ENCODE data around the gene CUX1.

CUX1 gene

GRCh38 chr7:101945034-101945758, 127.8 kb downstream of the CUX1 start:
- no peak for FAIRE-seq
- no peak for TF ChIP-seq SPI1 (IDR thresholded peaks at IDR 0.05; ENCODE audit: low read depth, low read length)
- no peak for TF ChIP-seq PAX5 (IDR thresholded peaks at IDR 0.05; ENCODE audit: insufficient read depth, low read length, severe bottlenecking)
- no peak for TF ChIP-seq TAF1 (IDR thresholded peaks at IDR 0.05; ENCODE audit: low read depth, low read length)
- no peak for TF ChIP-seq POLR2AphosphoS5 (IDR thresholded peaks at IDR 0.05; ENCODE audit: low read depth, low read length)
- TF ChIP-seq POLR2A (IDR thresholded peaks at IDR 0.05; ENCODE audit: low read depth, low read length), result no peak
- TF ChIP-seq POU2F2 (IDR thresholded peaks at IDR 0.05; ENCODE audit: low read depth, low read length), result no peak
- no peak for DNase-seq (ENCODE audit: insufficient read length, low spot score)

GRCh38 chr7:101947899-101948298, 130.5 kb downstream of the CUX1 start:
- FAIRE-seq (no peak), DNase-seq (ENCODE audit: insufficient read length, low spot score) (no peak)

GRCh38 chr7:101948650-101949049, 131.2 kb downstream of the CUX1 start:
- DNase-seq (ENCODE audit: insufficient read length, low spot score) (no peak), FAIRE-seq (no peak)
- TF ChIP-seq PAX5 (IDR thresholded peaks at IDR 0.05; ENCODE audit: insufficient read depth, low read length, severe bottlenecking), result no peak
- no peak for TF ChIP-seq POLR2A (IDR thresholded peaks at IDR 0.05; ENCODE audit: low read depth, low read length)
- no peak for TF ChIP-seq POU2F2 (IDR thresholded peaks at IDR 0.05; ENCODE audit: low read depth, low read length)
- TF ChIP-seq SPI1 (IDR thresholded peaks at IDR 0.05; ENCODE audit: low read depth, low read length), result no peak

More at GRCh38 chr7:101947899-101948298, 130.5 kb downstream of the CUX1 start:
- TF ChIP-seq POLR2AphosphoS5 (IDR thresholded peaks at IDR 0.05; ENCODE audit: low read depth, low read length), result no peak
- TF ChIP-seq SPI1 (IDR thresholded peaks at IDR 0.05; ENCODE audit: low read depth, low read length), result no peak
- TF ChIP-seq TAF1 (IDR thresholded peaks at IDR 0.05; ENCODE audit: low read depth, low read length), result no peak
- no peak for TF ChIP-seq POLR2A (IDR thresholded peaks at IDR 0.05; ENCODE audit: low read depth, low read length)

GRCh38 chr7:101950450-101951119, 133.2 kb downstream of the CUX1 start:
- FAIRE-seq, result no peak
- no peak for DNase-seq (ENCODE audit: insufficient read length, low spot score)
- TF ChIP-seq SPI1 (IDR thresholded peaks at IDR 0.05; ENCODE audit: low read depth, low read length), result no peak
- no peak for TF ChIP-seq POLR2AphosphoS5 (IDR thresholded peaks at IDR 0.05; ENCODE audit: low read depth, low read length)
- no peak for TF ChIP-seq TAF1 (IDR thresholded peaks at IDR 0.05; ENCODE audit: low read depth, low read length)
- no peak for TF ChIP-seq POU2F2 (IDR thresholded peaks at IDR 0.05; ENCODE audit: low read depth, low read length)
- TF ChIP-seq PAX5 (IDR thresholded peaks at IDR 0.05; ENCODE audit: insufficient read depth, low read length, severe bottlenecking), result no peak
- no peak for TF ChIP-seq POLR2A (IDR thresholded peaks at IDR 0.05; ENCODE audit: low read depth, low read length)

- no peak for FAIRE-seq
- TF ChIP-seq TAF1 (IDR thresholded peaks at IDR 0.05; ENCODE audit: low read depth, low read length) (no peak), SPI1 (IDR thresholded peaks at IDR 0.05; ENCODE audit: low read depth, low read length) (no peak), POLR2AphosphoS5 (IDR thresholded peaks at IDR 0.05; ENCODE audit: low read depth, low read length) (no peak), POLR2A (IDR thresholded peaks at IDR 0.05; ENCODE audit: low read depth, low read length) (no peak), PAX5 (IDR thresholded peaks at IDR 0.05; ENCODE audit: insufficient read depth, low read length, severe bottlenecking) (no peak), POU2F2 (IDR thresholded peaks at IDR 0.05; ENCODE audit: low read depth, low read length) (no peak)
- DNase-seq (ENCODE audit: insufficient read length, low spot score), result no peak
Measured at GRCh38 chr7:101951757-101952156, 134.3 kb downstream of the CUX1 start.

- FAIRE-seq, result no peak
- no peak for DNase-seq (ENCODE audit: insufficient read length, low spot score)
- no peak for TF ChIP-seq SPI1 (IDR thresholded peaks at IDR 0.05; ENCODE audit: low read depth, low read length)
- TF ChIP-seq POLR2AphosphoS5 (IDR thresholded peaks at IDR 0.05; ENCODE audit: low read depth, low read length), result no peak
- no peak for TF ChIP-seq POU2F2 (IDR thresholded peaks at IDR 0.05; ENCODE audit: low read depth, low read length)
- TF ChIP-seq PAX5 (IDR thresholded peaks at IDR 0.05; ENCODE audit: insufficient read depth, low read length, severe bottlenecking), result no peak
- no peak for TF ChIP-seq POLR2A (IDR thresholded peaks at IDR 0.05; ENCODE audit: low read depth, low read length)
- TF ChIP-seq TAF1 (IDR thresholded peaks at IDR 0.05; ENCODE audit: low read depth, low read length), result no peak
Measured at GRCh38 chr7:101952355-101953247, 135.2 kb downstream of the CUX1 start.

- DNase-seq (ENCODE audit: insufficient read length, low spot score), result peak; percentile 56
- peak; percentile 16 for FAIRE-seq
Measured at GRCh38 chr7:101953248-101953819, 135.9 kb downstream of the CUX1 start.

GRCh38 chr7:101954499-101954898, 137.1 kb downstream of the CUX1 start:
- DNase-seq (ENCODE audit: insufficient read length, low spot score) (no peak), FAIRE-seq (peak; percentile 75)

More at GRCh38 chr7:101953248-101953819, 135.9 kb downstream of the CUX1 start:
- TF ChIP-seq SPI1 (IDR thresholded peaks at IDR 0.05; ENCODE audit: low read depth, low read length), result peak; percentile 85
- no peak for TF ChIP-seq TAF1 (IDR thresholded peaks at IDR 0.05; ENCODE audit: low read depth, low read length)

GRCh38 chr7:101956130-101956529, 138.7 kb downstream of the CUX1 start:
- DNase-seq (ENCODE audit: insufficient read length, low spot score), result no peak
- no peak for TF ChIP-seq SPI1 (IDR thresholded peaks at IDR 0.05; ENCODE audit: low read depth, low read length)
- no peak for TF ChIP-seq PAX5 (IDR thresholded peaks at IDR 0.05; ENCODE audit: insufficient read depth, low read length, severe bottlenecking)
- no peak for TF ChIP-seq TAF1 (IDR thresholded peaks at IDR 0.05; ENCODE audit: low read depth, low read length)
- no peak for TF ChIP-seq POLR2A (IDR thresholded peaks at IDR 0.05; ENCODE audit: low read depth, low read length)
- TF ChIP-seq POU2F2 (IDR thresholded peaks at IDR 0.05; ENCODE audit: low read depth, low read length), result no peak
- no peak for TF ChIP-seq POLR2AphosphoS5 (IDR thresholded peaks at IDR 0.05; ENCODE audit: low read depth, low read length)
- no peak for FAIRE-seq

More at GRCh38 chr7:101954499-101954898, 137.1 kb downstream of the CUX1 start:
- TF ChIP-seq PAX5 (IDR thresholded peaks at IDR 0.05; ENCODE audit: insufficient read depth, low read length, severe bottlenecking), result no peak
- 0 out of 2 replicates have a peak, but pooled peaks have one; percentile 1 for TF ChIP-seq SPI1 (IDR thresholded peaks at IDR 0.05; ENCODE audit: low read depth, low read length)
- no peak for TF ChIP-seq POLR2AphosphoS5 (IDR thresholded peaks at IDR 0.05; ENCODE audit: low read depth, low read length)
- TF ChIP-seq POU2F2 (IDR thresholded peaks at IDR 0.05; ENCODE audit: low read depth, low read length), result no peak

Measured in GM12891 (cell line).